Measurements from ENCODE around the gene SHPK. TPM values are rescaled to one million over a fixed set of nuclear protein-coding genes. Genes with fewer than 3 reads are reported as not detected.

SHPK gene
- total and polyA plus RNA-seq, 9 donors: 6.3 to 9.3 (median 7.7) TPM

Other genes with a start within 250 kb of the SHPK start
- gene OR3A2, start 249.9 kb downstream of the SHPK start, total RNA-seq: 0.04 TPM
- 1 to 10 TPM in 1 of 8 donors, under 1 TPM in 5, not detected in 2; 0.11 to 2.0 (median 0.24) TPM for gene OR3A2, start 249.9 kb downstream of the SHPK start, polyA plus RNA-seq (ENCODE audit: insufficient read depth in 1 of 8, insufficient read length in 8 of 8, low replicate concordance in 1 of 8)
- gene OR1E1, start 237.8 kb downstream of the SHPK start, total RNA-seq: not detected
- not detected for gene OR1E1, start 237.8 kb downstream of the SHPK start, polyA plus RNA-seq (ENCODE audit: insufficient read depth in 1 of 8, insufficient read length in 8 of 8, low replicate concordance in 1 of 8)
- gene OR3A3, start 224.9 kb downstream of the SHPK start, total RNA-seq: not detected
- gene OR3A3, start 224.9 kb downstream of the SHPK start, polyA plus RNA-seq (ENCODE audit: insufficient read depth in 1 of 8, insufficient read length in 8 of 8, low replicate concordance in 1 of 8): under 1 TPM in 5 of 8 donors, not detected in 3; 0.04 to 0.15 (median 0.07) TPM
- gene OR1E2, start 202.4 kb downstream of the SHPK start, total RNA-seq: not detected
- not detected for gene OR1E2, start 202.4 kb downstream of the SHPK start, polyA plus RNA-seq (ENCODE audit: insufficient read depth in 1 of 8, insufficient read length in 8 of 8, low replicate concordance in 1 of 8)
- gene SPATA22, start 164.4 kb downstream of the SHPK start, total RNA-seq: 0.40 TPM
- gene SPATA22, start 164.4 kb downstream of the SHPK start, polyA plus RNA-seq (ENCODE audit: insufficient read depth in 1 of 8, insufficient read length in 8 of 8, low replicate concordance in 1 of 8): 1 to 10 TPM in 1 of 8 donors, under 1 TPM in 7; 0.16 to 1.4 (median 0.32) TPM
- gene ASPA, start 160.3 kb downstream of the SHPK start, total RNA-seq: 3.8 TPM
- 1 to 10 TPM; 1.0 to 4.4 (median 3.0) TPM for gene ASPA, start 160.3 kb downstream of the SHPK start, polyA plus RNA-seq (ENCODE audit: insufficient read depth in 1 of 8, insufficient read length in 8 of 8, low replicate concordance in 1 of 8)
- 1.2 TPM for gene TRPV3, start 78.4 kb downstream of the SHPK start, total RNA-seq
- gene TRPV3, start 78.4 kb downstream of the SHPK start, polyA plus RNA-seq (ENCODE audit: insufficient read depth in 1 of 8, insufficient read length in 8 of 8, low replicate concordance in 1 of 8): 1 to 10 TPM in 6 of 8 donors, under 1 TPM in 2; 0.74 to 2.4 (median 1.6) TPM
- 3.6 TPM for gene TRPV1, start 26.8 kb downstream of the SHPK start, total RNA-seq
- 1 to 10 TPM; 3.7 to 8.1 (median 5.8) TPM for gene TRPV1, start 26.8 kb downstream of the SHPK start, polyA plus RNA-seq (ENCODE audit: insufficient read depth in 1 of 8, insufficient read length in 8 of 8, low replicate concordance in 1 of 8)
- gene CTNS, start 510 bp upstream of the SHPK start, total RNA-seq: 7.2 TPM
- gene CTNS, start 510 bp upstream of the SHPK start, polyA plus RNA-seq (ENCODE audit: insufficient read depth in 1 of 8, insufficient read length in 8 of 8, low replicate concordance in 1 of 8): 10 to 100 TPM in 1 of 8 donors, 1 to 10 TPM in 7; 7.3 to 10.1 (median 8.5) TPM
- gene TAX1BP3, start 32.3 kb upstream of the SHPK start, total RNA-seq: 68.1 TPM
- 10 to 100 TPM; 42.6 to 80.5 (median 60.8) TPM for gene TAX1BP3, start 32.3 kb upstream of the SHPK start, polyA plus RNA-seq (ENCODE audit: insufficient read depth in 1 of 8, insufficient read length in 8 of 8, low replicate concordance in 1 of 8)
- gene EMC6, start 32.6 kb upstream of the SHPK start, total RNA-seq: 16.8 TPM
- 10 to 100 TPM; 32.5 to 47.1 (median 38.5) TPM for gene EMC6, start 32.6 kb upstream of the SHPK start, polyA plus RNA-seq (ENCODE audit: insufficient read depth in 1 of 8, insufficient read length in 8 of 8, low replicate concordance in 1 of 8)
- gene P2RX5, start 59.9 kb upstream of the SHPK start, total RNA-seq: 18.7 TPM
- gene P2RX5, start 59.9 kb upstream of the SHPK start, polyA plus RNA-seq (ENCODE audit: insufficient read depth in 1 of 8, insufficient read length in 8 of 8, low replicate concordance in 1 of 8): 10 to 100 TPM; 19.9 to 35.6 (median 24.6) TPM
- gene HASPIN, start 87.7 kb upstream of the SHPK start, total RNA-seq: 4.3 TPM
- gene HASPIN, start 87.7 kb upstream of the SHPK start, polyA plus RNA-seq (ENCODE audit: insufficient read depth in 1 of 8, insufficient read length in 8 of 8, low replicate concordance in 1 of 8): 1 to 10 TPM; 4.1 to 7.4 (median 5.6) TPM
- gene ITGAE, start 164.9 kb upstream of the SHPK start, total RNA-seq: 28.8 TPM
- 10 to 100 TPM; 29.2 to 34.4 (median 32.3) TPM for gene ITGAE, start 164.9 kb upstream of the SHPK start, polyA plus RNA-seq (ENCODE audit: insufficient read depth in 1 of 8, insufficient read length in 8 of 8, low replicate concordance in 1 of 8)
- gene NCBP3, start 210.0 kb upstream of the SHPK start, total RNA-seq: 33.4 TPM
- 10 to 100 TPM; 48.0 to 68.9 (median 58.2) TPM for gene NCBP3, start 210.0 kb upstream of the SHPK start, polyA plus RNA-seq (ENCODE audit: insufficient read depth in 1 of 8, insufficient read length in 8 of 8, low replicate concordance in 1 of 8)